ENCODE measurements around the gene GRK3.
"Not testable (repeated sequence)": the region's sequence is repeated elsewhere in the genome, so short reads cannot be mapped to it uniquely, and the experiment has no call there.

The GRK3 gene

DNA sequence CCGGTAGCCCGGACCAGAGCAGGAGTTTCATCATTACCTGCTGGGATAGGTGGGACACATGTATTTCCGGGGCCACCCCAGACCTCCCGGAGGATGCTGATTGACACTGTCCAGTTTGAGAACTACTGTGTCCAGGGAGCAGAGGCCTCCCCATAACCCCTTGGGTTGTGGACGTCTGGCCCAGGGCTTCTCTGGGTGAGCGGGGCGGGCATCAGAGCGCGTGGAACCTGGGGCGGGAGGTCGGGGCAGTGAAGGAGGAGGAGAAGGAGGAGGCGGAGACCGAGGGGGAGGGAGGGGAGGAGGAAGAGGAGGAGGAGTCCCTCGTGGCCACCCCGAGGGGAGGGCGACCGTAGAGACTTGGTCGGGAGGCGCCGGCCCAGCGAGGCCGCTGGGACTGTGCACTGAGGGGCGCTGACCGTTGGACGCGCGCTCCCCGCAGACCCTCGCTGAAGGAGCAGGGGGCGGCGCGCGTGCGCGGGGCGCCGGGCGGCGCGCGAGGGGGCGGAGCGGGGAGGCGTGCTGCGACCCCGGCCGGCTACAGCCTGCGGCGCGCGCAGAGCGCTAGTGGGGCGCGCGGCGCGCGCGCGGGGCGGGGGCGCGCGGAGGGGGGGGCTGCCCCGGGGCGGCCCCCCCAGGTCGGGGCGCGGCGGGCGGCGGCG is at the start of gene GRK3:
TSS of gene GRK3 (plus strand) at position 356 of the 659 bp plus-strand sequence. CDS start 366 bp downstream, outside the sequence.
- DNase-seq, result peak; percentile 69 to 74

DNA sequence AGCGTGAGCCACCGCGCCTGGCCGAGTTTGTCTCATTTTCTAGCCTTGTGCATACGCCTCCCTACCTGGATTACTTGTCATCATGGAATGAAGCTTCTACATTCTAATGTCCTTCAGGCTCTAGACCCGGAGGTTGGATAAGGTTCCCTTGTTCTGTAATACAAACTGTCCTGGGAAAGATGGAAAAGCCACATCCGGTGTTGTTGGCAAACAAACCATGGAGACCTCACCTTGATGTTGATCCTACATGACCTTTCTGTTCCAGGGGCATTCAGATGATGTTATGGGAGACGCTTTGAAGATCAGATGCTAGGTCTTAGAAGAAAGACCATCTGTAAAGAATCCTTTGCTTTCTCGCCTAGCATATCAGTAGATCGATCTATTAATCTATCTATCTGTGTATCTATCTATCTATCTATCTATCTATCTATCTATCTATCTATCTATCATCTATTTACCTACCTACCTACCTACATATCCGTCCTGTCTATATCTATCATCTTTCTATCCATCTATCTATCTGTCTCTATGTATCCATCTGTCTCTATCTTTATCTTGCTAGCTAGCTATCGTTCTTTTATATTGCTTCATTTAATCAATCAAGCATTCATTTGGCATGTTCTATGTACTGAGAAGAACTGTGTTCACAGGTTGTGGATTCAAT is 46.3 kb upstream of the GRK3 start:
- DNase-seq, result no peak

DNA sequence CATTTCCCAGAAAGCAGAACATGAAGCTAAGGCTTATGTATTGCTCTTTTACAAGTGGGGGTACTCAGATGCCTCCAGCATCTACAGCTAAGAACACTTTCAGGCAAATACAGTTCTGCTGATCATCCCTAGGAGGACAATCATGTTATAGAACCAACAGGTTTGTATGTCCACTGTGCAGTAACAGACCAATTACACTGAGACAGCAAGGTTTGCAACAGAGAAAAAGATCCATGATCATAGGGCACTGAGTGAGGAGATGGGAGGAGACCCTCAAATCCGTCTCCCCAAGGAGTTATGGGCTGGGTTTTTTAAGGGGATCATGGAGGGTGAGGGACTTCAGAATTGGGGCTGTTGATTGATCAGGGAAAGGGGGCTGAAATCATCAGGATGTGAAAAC is 39.1 kb upstream of the GRK3 start:
- no peak for DNase-seq

DNA sequence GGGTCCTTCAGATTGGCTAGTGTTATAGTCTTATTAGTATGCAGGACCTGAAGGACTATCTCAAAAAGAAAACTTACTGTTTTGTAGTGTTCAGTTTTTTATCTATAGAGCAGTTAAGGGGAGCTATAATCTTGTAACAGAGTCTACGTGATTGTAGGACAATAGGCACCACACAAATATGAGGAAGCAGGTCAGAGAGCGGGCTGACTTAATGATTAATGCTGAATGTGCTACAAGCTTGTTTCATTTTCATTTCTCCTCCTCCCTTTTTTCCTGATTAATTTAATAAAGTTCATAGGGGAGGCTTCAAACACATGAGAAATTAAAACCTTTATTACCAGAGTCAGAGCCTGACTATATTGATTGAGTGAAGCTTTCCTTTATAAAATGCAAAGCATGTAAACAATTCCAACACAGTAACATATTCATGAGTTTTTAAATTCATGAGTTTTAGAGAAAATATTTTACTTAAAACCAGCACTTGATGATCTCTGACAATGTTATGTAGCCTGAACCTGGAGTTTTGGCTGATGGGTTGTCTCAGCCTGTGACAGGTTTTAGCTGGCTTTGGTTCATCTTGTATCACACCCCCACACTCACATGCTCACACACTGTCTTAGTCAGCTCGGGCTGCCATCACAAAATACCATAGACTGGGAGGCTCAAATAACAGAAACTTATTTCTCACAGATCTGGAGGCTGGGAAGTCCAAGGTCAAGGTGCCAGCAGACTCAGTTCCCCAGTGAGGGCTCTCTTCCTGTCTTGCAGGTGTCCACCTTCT is 38.5 kb upstream of the GRK3 start:
- DNase-seq, result peak; percentile 23 to 41

DNA sequence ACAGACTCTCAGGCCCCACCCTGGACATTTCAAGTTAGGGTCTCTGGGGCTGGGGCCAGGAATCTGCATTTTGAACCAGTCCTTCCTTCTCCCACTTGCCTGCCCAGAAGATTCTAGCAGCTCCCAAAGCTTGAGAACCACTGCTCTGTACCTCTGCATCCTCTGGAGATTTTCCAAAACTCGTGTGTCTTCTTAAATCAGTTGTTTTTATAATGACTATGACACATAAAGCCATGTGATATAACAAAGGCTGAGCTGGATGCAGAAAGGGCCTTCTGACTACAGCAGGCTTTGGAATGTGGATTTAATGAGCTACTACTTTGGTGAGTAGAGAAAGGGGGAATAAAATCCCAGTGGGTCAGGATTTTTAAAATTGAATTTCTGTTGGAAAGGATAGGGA is 37.5 kb upstream of the GRK3 start:
- DNase-seq, result peak in 1 of 2 donors; percentile 11

DNA sequence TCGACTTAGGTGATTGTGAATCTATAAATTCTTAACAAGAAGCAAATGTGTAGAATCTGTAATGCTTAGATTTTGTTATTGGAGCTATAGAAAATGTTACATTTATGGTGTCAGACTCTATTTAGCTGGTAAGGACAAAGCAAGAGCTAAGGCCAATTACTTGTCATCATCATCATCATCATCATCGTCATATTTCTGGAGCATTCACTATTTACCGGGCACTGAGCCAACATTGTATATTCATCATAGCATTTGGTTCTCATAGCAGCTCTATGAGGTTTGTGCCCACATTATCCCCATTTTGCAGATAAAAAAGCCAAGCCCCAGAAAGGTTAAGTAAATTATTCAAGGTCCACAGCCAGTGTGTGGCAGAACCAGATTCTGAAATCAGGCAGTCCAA is 36.4 kb upstream of the GRK3 start:
- not testable (repeated sequence) for DNase-seq

DNA sequence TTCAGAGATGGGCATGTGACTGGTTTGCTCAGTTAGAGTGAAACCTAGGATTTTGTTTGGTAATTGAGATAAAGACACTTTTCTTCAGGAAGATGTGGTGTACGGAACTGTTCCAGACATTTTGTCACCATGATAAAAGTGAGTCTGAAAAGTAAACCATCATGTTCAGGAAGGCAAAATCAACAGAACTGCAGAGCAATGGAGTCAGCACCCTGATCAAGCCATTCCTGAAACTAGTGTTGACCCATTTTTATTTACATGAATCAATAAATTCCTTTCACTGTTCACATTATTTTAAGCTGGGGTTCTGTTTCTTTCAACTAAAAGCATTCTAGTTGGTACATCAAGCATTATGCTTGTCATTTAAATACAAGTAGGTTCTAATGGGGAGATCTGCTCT is 35.4 kb upstream of the GRK3 start:
- DNase-seq, result not testable (repeated sequence)

DNA sequence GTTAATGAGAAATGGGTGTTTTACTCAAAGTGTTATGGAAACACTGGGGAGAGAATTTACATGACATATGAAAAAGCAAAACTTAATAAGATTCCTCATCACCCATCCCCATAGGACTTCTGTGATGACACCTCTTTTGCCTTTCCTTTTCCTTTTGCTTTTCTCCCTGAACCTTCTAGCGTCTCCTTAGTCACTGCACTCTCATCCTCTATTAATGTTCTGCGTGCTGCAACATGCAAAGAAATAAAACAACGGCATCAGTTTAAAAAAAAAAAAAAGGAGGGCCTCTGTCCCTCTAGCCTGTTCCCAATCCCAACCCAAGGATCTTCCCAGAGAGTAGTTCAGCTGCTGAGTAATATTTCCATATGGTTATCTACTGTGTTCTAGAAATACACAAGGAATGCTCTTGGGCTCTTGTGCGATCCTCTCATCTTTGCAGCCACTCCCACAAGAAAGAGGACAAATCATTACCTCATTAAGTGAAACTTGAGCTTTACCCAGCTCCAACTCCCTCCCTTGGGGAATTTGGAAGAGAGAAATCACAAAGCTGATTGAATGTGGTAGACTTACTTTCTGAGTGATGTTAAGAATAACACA is 34.8 kb upstream of the GRK3 start:
- DNase-seq, result not testable (repeated sequence)

DNA sequence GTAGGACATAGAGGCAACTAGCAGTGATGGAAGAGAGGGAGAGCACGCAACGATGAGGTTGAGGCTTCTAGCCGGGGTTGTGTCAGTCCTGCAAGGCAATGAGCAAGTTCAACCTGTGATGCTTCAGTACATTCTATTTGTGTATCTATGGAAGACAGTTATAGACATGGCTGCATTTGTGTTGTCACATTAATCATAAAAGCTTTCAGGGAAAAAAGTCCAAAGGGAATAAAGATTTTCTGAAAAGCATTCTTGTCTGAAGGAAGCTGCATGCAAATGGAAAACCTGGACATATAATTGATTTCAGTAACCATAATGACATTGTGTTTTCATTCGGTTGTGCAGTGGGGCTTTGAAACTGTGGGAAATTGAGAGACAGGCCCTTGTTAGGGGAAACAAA is 32.8 kb upstream of the GRK3 start:
- DNase-seq, result not testable (repeated sequence)

DNA sequence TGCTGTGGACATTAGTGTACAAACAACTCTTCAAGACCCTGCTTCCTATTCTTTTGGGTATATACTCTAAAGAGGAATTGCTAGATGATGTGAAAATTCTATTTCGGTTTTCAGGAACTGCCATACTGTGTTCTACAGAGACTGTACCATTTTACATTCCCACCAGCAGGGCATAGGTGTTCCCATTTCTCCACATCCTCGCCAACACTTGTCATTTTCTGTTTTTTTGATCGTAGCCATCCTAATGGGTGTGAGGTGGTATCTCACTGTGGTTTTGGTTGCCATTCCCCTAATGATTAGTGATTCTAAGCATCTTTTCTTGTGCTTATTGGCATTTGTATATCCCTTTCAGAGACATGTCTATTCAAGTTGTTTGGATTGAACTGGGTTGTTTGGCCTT is 29.8 kb upstream of the GRK3 start:
- DNase-seq, result no peak

DNA sequence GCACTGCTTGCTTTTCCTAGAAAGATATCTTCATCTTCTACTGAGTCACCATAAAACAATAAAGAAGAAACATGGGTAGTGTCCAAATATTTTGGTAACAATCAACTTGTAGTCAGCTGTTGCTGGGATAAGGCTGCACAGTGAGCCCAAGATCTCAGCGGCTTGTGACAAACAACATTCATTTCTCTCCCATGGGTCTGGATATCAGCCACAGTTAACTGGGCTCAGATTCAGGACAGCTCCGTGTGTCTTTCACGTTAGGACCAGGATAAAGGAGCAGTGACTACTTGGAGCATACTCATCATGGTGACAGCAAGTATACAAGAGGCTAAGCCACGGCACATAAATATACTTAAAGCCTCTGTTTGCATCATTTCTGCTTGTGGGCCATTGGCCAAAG is 27.9 kb upstream of the GRK3 start:
- no peak for DNase-seq

DNA sequence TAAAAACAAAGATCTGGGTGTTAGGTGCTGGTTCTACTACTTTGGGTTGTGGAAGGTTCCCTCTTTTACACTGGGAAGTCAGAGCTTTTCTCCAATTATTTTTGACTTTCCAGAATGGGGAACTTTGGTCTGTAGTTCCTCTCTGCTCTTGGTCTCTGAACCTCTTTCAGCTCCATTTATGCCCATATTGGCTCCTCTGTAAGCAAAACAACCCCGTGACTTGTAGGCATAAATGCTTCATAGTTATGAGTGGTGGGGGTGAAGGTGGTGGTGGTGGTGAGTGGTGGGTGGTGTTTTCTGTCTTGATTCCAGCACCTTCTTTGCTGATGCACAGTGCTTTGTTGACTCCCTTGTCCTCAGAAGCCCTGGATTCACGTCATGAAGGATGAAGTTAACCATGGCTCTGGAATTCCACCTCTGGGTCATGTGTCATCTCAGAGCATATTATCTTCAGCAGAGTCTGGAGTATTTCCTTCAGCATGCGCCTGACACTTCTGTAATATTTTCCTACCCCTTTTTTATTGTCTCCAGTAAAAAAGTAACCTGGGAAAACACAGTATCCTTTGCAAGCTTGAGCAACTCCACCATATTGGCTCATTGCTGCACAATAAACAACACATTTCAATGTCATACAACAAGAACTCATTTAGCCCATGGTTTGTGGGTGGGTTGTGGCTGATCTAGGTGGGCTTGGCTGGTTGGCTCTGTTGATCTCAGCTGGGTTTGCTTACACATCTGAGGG is 24.1 kb upstream of the GRK3 start:
- peak; percentile 58 to 77 for DNase-seq

DNA sequence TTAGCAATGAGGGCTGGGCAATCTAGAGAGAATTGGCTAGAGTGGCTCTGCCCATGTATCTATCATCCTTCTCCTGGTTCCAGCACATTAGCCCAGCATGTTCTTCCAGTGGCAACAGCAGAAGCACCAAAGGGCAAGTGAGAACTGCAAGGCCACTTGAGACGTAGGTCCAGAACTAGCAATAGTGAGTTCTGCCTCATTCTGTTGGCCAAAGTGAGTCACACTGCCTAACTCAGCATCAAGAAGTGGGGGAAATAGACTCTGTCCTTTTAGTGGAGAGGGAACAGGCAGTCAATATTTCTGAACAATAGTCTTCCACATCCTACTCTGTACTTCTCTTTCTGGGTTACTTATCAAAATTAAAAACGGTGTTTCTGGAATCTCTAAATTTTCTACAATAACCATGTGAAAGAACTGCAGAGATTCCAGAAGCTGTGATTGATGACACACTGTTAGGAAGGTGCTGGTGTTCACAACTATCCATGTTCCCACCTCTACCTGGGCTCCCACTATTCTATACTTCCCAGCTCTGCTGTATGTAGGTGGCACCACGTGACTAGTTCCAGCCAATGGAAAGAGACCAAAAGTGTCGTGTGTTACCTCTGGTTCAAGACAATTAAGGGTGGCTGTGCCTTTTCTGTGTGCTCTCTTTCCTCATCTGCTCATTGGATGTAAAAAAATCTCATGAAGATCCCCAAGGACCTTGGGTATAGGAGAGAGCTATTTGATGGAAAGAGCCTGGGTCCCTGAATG is 23.4 kb upstream of the GRK3 start:
- DNase-seq, result peak; percentile 30 to 31

DNA sequence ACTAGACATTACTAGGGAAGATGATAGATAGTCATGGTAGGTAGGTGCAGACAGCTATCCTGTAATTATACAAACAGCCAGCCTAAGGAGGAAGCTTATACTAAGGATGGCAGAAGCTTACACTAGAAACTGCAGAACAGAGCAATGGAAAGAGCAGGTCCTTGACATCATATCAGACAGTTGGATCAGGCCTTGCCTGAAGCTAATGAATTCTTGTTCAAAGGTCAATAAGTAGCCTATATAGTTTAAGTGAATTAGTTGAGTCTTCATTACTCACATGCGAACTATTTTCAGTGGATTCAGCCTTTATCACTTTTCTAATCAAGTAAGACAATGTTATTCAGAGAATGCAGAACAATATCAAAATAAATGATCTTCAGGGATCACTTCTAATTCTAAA is 22.3 kb upstream of the GRK3 start:
- DNase-seq, result no peak

DNA sequence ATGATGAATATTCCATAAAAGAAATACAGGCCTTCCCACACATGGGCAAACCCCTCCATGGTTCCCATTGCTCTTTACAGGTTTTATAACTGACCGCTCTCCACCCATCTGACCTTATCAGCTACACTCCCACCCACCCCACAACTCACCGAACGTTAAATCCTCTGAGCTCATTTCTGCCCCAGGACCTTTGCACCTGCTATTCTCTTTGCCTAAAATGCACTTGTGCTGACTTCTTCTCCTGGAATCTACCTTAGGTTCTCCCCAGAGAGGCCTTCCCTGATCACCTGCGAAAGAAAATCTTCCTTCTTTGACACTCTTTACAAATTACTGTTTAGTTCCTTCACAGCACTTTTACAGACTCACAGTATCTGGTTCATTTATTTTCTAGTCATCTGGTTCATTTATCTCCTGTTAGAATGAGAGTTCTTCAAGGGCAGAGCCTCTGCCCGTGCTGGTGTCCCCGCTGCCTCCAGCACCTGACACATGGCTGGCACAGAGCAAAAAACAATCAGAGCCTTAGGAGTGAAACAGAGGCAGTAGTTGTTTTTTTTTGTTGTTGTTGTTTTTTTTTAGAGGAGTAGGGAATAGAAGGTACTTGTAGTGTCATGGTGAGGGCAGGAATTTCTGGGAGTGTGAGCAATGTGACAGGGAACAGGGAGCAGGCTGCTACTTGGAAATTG is 21.6 kb upstream of the GRK3 start:
- no peak for DNase-seq

DNA sequence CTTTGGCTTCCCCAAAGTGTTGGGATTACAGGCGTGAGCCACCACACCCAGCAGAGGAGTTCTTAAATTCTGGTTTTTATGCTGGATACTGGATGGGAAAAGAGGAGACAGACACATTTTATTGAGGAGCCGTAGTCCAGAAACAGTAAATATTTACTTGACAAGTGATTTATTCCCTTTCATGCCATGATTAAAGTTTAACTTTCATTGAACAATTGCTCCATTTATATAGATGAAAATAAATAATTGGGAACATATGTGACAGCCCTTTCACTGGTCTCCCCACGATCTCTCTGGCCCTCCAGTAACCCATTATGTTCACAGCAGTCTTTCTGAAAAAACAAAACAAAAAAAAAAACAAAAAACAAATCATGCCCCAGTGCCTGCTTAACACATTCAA is 19.3 kb upstream of the GRK3 start:
- DNase-seq, result no peak

DNA sequence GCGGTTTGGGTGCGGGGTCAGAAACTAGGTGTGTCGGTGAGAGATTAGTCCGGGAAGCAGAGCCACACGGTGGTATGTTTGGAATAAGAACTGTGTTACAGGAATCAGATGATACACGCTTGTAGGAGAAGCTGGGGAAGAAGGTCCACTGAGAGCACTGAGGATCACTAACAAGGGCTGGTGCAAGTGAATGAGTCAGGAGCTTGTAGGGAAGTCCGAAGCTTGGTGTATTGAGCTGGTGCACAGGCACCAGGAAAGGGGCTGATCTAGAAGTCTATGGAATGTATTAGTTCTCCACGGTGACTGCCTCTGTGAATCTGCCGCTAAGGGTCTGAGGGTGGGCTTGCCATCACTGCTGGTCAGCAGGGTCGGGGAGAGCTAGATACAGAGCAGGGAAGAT is 18.8 kb upstream of the GRK3 start:
- peak; percentile 65 to 76 for DNase-seq

DNA sequence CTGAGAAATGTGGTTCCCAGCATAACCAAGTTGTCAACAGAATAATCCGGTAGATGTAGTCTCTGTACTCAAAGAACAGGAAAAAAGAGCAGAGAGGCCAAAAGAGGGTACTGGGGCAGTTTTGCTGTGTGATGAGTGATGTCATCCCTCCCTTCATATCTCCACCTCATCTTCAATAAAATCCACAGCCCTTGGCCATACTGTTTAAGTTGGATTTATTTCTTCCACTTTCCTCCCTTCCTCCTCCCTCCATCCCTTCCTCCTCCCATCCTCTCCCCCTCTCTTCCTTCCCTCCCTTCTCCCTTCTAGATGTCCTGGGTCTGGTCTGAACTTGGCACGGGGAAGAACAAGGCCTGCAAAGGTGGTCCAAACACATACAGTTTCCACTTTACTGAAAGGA is 18.2 kb upstream of the GRK3 start:
- DNase-seq, result peak in 1 of 2 donors; percentile 15

DNA sequence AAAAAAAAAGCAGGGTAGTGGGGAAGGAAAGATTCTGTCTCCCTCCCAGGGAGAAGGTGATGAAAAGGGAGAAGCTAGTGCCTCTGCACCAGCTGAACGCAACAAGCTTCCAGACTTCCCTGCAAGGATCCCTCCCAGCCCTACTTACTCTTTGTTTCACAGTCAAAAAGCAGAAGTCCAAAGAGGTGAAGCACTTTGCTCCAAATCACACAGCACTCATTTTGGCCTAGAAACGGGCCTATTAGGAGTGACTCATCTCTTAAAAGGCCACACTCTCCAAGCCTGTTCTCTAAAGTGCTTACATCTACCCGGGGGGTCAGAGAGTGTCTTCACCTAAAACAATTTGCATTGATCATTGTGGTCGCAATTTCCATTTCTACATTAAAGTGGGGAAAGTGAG is 17.7 kb upstream of the GRK3 start:
- peak; percentile 82 to 90 for DNase-seq

DNA sequence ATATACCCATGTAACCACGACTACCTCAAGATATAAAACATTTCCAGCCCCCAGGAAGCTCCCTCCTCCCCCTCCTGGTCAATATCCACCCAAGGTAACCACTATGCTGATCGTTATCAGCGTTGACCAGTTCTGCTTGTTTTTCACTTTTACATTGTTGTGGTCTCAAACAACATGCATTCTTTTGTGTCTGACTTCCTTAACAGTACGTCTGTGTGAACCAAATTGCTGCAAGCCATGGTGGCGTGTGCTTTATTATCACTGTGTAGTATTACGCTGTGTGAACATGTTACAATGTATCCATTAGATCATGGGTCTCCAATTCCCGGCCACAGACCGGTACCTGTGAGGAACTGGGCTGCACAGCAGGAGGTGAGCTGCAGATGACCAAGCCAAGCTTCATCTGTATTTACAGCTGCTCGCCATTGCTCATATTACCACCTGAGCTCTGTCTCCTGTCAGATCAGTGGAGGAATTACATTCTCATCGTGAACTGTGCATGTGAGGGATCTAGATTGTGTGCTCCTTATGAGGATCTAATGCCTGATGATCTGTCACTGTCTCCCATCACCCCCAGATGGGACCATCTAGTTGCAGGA is 15.5 kb upstream of the GRK3 start:
- no peak for DNase-seq

DNA sequence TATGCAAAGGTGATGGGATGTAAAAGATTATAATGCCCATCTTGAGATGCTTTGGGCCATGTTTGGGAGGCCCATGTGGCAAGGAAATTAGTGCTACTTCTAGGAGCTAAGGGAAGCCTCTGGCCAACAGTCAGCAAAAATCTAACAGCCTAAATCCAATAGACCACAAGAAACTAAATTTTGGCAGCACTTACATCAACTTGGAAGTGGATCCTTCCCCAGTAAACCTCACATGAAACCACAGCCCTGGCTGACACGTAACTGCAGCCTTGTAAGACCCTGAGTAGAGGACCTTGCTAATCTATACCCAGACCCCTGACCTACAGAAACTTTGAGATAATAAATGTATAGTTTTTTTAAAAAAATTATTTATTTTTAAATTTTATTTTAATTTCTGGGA is 13.1 kb upstream of the GRK3 start:
- DNase-seq, result no peak

All from inflammatory macrophage treated with lipopolysaccharide for 1 hour (primary cell).